Neural progenitor cell (in vitro differentiated cells): ENCODE data around the gene IL1RAP.

Experiments
- CTCF ChIP-seq: fragments of 200-600 bp; sonication (generic); IDR thresholded peaks from 2 replicates; pipeline ENCODE4 v1.5.1; 2017; ENCODE audit warnings: antibody characterized with exemption, mild to moderate bottlenecking
- EZH2phosphoT487 ChIP-seq: fragments of 200-600 bp; sonication (generic); IDR thresholded peaks from 2 replicates; pipeline ENCODE4 v1.6.1; 2017; ENCODE audit warnings: antibody characterized with exemption

GRCh38 chr3:190528706-190529105 is 14.8 kb downstream of the IL1RAP start:
- no peak for TF ChIP-seq CTCF
- no peak for TF ChIP-seq EZH2phosphoT487
